Progenitor cell of endocrine pancreas (in vitro differentiated cells): ENCODE measurements around the gene RAPGEF4. TPM values are rescaled to one million over a fixed set of nuclear protein-coding genes. Genes with fewer than 3 reads are reported as not detected.
A peak's percentile ranks its signal among the peaks of the same experiment; 100 is the strongest.

ENCODE experiments used
- DNase-seq: peaks from one replicate; pipeline ENCODE4 v3.0.0; 2021; ENCODE audit warnings: low spot score; ENCODE audit not compliant: unreplicated experiment
- H3K27ac Mint-ChIP-seq: 2 replicates; pipeline ENCODE4 v1.8.0; 2021; ENCODE audit warnings: mild to moderate bottlenecking, moderate library complexity, mixed read lengths
- H3K27me3 Mint-ChIP-seq: 2 replicates; pipeline ENCODE4 v1.8.0; 2021; ENCODE audit warnings: mixed read lengths
- H3K36me3 Mint-ChIP-seq: 2 replicates; pipeline ENCODE4 v1.8.0; 2022; ENCODE audit warnings: mixed read lengths; ENCODE audit not compliant: insufficient read depth
- H3K4me1 Mint-ChIP-seq: 2 replicates; pipeline ENCODE4 v1.8.0; 2021; ENCODE audit warnings: low read depth, mixed read lengths
- H3K4me3 Mint-ChIP-seq: 2 replicates; pipeline ENCODE4 v1.8.0; 2021; ENCODE audit warnings: low read depth, mild to moderate bottlenecking, moderate library complexity, mixed read lengths
- H3K9me3 Mint-ChIP-seq: 2 replicates; pipeline ENCODE4 v1.8.0; 2021; ENCODE audit warnings: low read depth, mixed read lengths
- CTCF ChIP-seq: fragments of 200-600 bp; sonication (generic); IDR thresholded peaks from one replicate; pipeline ENCODE4 v1.5.0; 2021; ENCODE audit warnings: antibody characterized with exemption, mild to moderate bottlenecking; ENCODE audit not compliant: unreplicated experiment
- total RNA-seq: library from RNA; stranded (reverse); gene quantifications from 2 replicates; pipeline ENCODE4 v1.2.1, GENCODE V29; 2021

RAPGEF4 gene
- total RNA-seq, 1 donor from 2014 or later, result 8.6 TPM

- Mint-ChIP-seq H3K4me3 (no peak overlapping the region), H3K27me3 (no peaks in the 10 kb centered on the region), H3K27ac (no peak overlapping the region), H3K36me3 (peaks cover 8% of the 10 kb centered on the region), H3K4me1 (peaks cover 5% of the 10 kb centered on the region), H3K9me3 (peaks cover 6% of the 10 kb centered on the region)
- TF ChIP-seq CTCF, result no peak
- DNase-seq, result no peak
These were observed 72.5 kb downstream of the RAPGEF4 start for GRCh38 chr2:172808156-172808555.

GRCh38 chr2:172811027-172811426 lies 75.4 kb downstream of the RAPGEF4 start:
- TF ChIP-seq CTCF, result no peak
- H3K4me1 Mint-ChIP-seq, result peaks cover 5% of the 10 kb centered on the region
- DNase-seq, result no peak
- H3K4me3 Mint-ChIP-seq, result no peak overlapping the region
- no peak overlapping the region for H3K27ac Mint-ChIP-seq
- H3K36me3 Mint-ChIP-seq, result no peaks in the 10 kb centered on the region
- no peaks in the 10 kb centered on the region for H3K9me3 Mint-ChIP-seq
- H3K27me3 Mint-ChIP-seq, result no peaks in the 10 kb centered on the region

- Mint-ChIP-seq H3K4me1 (peaks cover 2% of the 10 kb centered on the region), H3K36me3 (no peaks in the 10 kb centered on the region), H3K27me3 (no peaks in the 10 kb centered on the region), H3K4me3 (no peak overlapping the region), H3K9me3 (no peaks in the 10 kb centered on the region), H3K27ac (no peak overlapping the region)
- DNase-seq, result no peak
- TF ChIP-seq CTCF, result no peak
These were observed 76.6 kb downstream of the RAPGEF4 start for GRCh38 chr2:172812158-172812744.

GRCh38 chr2:172813314-172813888 lies 77.8 kb downstream of the RAPGEF4 start:
- H3K4me3 Mint-ChIP-seq, result no peak overlapping the region
- peak; percentile 55 for TF ChIP-seq CTCF
- DNase-seq, result no peak
- no peaks in the 10 kb centered on the region for H3K9me3 Mint-ChIP-seq
- peaks cover 2% of the 10 kb centered on the region for H3K36me3 Mint-ChIP-seq
- H3K27me3 Mint-ChIP-seq, result no peaks in the 10 kb centered on the region
- H3K4me1 Mint-ChIP-seq, result no peaks in the 10 kb centered on the region
- no peak overlapping the region for H3K27ac Mint-ChIP-seq

- H3K27ac Mint-ChIP-seq, result no peak overlapping the region
- no peak overlapping the region for H3K4me3 Mint-ChIP-seq
- no peak for DNase-seq
- no peaks in the 10 kb centered on the region for H3K9me3 Mint-ChIP-seq
- no peaks in the 10 kb centered on the region for H3K27me3 Mint-ChIP-seq
- TF ChIP-seq CTCF, result no peak
- H3K36me3 Mint-ChIP-seq, result peaks cover 2% of the 10 kb centered on the region
- no peaks in the 10 kb centered on the region for H3K4me1 Mint-ChIP-seq
These were observed 81.8 kb downstream of the RAPGEF4 start for GRCh38 chr2:172817411-172817810.
